ENCODE data around the gene PEPD.

- no peak for TF ChIP-seq GABPA (IDR thresholded peaks at IDR 0.05; ENCODE audit: low read depth)
- TF ChIP-seq EZH2 (IDR thresholded peaks at IDR 0.05; ENCODE audit: borderline replicate concordance, control insufficient read depth, low read depth, low read length), result no peak
- no peak for TF ChIP-seq CHD4 (IDR thresholded peaks at IDR 0.05)
- TF ChIP-seq BRCA1 (IDR thresholded peaks at IDR 0.05; ENCODE audit: low read depth, low read length), result no peak
Measured at GRCh38 chr19:33379151-33379829, 142.3 kb downstream of the PEPD start.
